Measurements from ENCODE around the gene SYN1. TPM values are rescaled to one million over a fixed set of nuclear protein-coding genes. Genes with fewer than 3 reads are reported as not detected.

Gene SYN1
- total RNA-seq, 1 experiment from 2014 or later: 11.7 TPM

- Mint-ChIP-seq H3K9me3 (peaks cover 54 to 70% of the 10 kb centered on the region in 2 experiments), H3K4me3 (no peak overlapping the region), H3K4me1 (peaks cover 0 to 4% of the 10 kb centered on the region in 2 experiments; a peak in 1 of 4 replicates), H3K27me3 (ENCODE audit: low read depth) (no peaks in the 10 kb centered on the region), H3K27ac (no peak overlapping the region), H3K36me3 (ENCODE audit: insufficient read depth in 1 of 3, low read depth in 3 of 3) (peaks cover 6 to 11% (median 7%) of the 10 kb centered on the region in 3 experiments; a peak in 6 of 7 replicates)
- no peak overlapping the region for H2AK5ac ChIP-seq (ENCODE audit: insufficient read length, low read length)
- no peak overlapping the region for H2BK20ac ChIP-seq (ENCODE audit: low read depth, low read length, poor library complexity, severe bottlenecking)
- H3K4me1 ChIP-seq (ENCODE audit: insufficient read depth, low read length): no peaks in the 10 kb centered on the region
- H3T11ph ChIP-seq (ENCODE audit: low read length): no peak overlapping the region
- H2BK120ac ChIP-seq (ENCODE audit: low read depth, low read length, poor library complexity, severe bottlenecking): no peak overlapping the region
- no peak overlapping the region for H2BK5ac ChIP-seq (ENCODE audit: insufficient read length, low read length)
- no peak overlapping the region for H3K4me2 ChIP-seq (ENCODE audit: insufficient read depth, insufficient read length, low read length)
- H3K27me3 ChIP-seq (ENCODE audit: insufficient read depth, low read length): no peaks in the 10 kb centered on the region
- H3K79me1 ChIP-seq (ENCODE audit: insufficient read depth, low read depth, low read length, poor library complexity, severe bottlenecking): no peaks in the 10 kb centered on the region
- H2AFZ ChIP-seq (ENCODE audit: low read length): no peak overlapping the region
- TF ChIP-seq, protein P1, sequence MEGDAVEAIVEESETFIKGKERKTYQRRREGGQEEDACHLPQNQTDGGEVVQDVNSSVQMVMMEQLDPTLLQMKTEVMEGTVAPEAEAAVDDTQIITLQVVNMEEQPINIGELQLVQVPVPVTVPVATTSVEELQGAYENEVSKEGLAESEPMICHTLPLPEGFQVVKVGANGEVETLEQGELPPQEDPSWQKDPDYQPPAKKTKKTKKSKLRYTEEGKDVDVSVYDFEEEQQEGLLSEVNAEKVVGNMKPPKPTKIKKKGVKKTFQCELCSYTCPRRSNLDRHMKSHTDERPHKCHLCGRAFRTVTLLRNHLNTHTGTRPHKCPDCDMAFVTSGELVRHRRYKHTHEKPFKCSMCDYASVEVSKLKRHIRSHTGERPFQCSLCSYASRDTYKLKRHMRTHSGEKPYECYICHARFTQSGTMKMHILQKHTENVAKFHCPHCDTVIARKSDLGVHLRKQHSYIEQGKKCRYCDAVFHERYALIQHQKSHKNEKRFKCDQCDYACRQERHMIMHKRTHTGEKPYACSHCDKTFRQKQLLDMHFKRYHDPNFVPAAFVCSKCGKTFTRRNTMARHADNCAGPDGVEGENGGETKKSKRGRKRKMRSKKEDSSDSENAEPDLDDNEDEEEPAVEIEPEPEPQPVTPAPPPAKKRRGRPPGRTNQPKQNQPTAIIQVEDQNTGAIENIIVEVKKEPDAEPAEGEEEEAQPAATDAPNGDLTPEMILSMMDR (conservative IDR thresholded peaks at IDR 0.05): no peak
- no peak overlapping the region for H2BK15ac ChIP-seq (ENCODE audit: low read depth, low read length)
- H3K9me3 ChIP-seq (ENCODE audit: control insufficient read depth, low read depth, low read length): peaks cover 48% of the 10 kb centered on the region
- no peak overlapping the region for H3K56ac ChIP-seq (ENCODE audit: insufficient read length, low read depth, low read length)
- H4K8ac ChIP-seq (replicated peaks; ENCODE audit: insufficient read length, low read depth, low read length): no peak overlapping the region
- no CpG with 5 or more reads among the region's 5 CpGs for WGBS (ENCODE audit: extremely low coverage, insufficient read length, low lambda C conversion rate)
- no peak overlapping the region for H4K5ac ChIP-seq (ENCODE audit: insufficient read length, low read depth, low read length)
- no peak overlapping the region for H3K18ac ChIP-seq (ENCODE audit: insufficient read length, low read depth, low read length)
- H3K4ac ChIP-seq (ENCODE audit: low read depth, low read length): no peak overlapping the region
- no peak overlapping the region for H4K91ac ChIP-seq (ENCODE audit: insufficient read length, low read depth, low read length)
- no peaks in the 10 kb centered on the region for H4K20me1 ChIP-seq (ENCODE audit: control insufficient read depth, insufficient read depth, insufficient read length)
- H3K79me2 ChIP-seq (ENCODE audit: insufficient read depth, low read length): no peaks in the 10 kb centered on the region
- H3K14ac ChIP-seq (ENCODE audit: insufficient read depth, low read length): no peak overlapping the region
- H3K9ac ChIP-seq (ENCODE audit: extremely low read depth, insufficient read length, low read length): no peak overlapping the region
- DNase-seq: no peak
- no peak overlapping the region for H2BK12ac ChIP-seq (ENCODE audit: insufficient read length, low read depth, low read length)
- no peak overlapping the region for H3K23ac ChIP-seq (ENCODE audit: insufficient read length, low read depth, low read length)
- no peaks in the 10 kb centered on the region for H3K23me2 ChIP-seq (ENCODE audit: insufficient read length, low read depth, low read length, poor library complexity, severe bottlenecking)
- H3K27ac ChIP-seq (ENCODE audit: insufficient read length, low read depth, low read length): no peak overlapping the region
These were observed 28.7 kb downstream of the SYN1 start for GRCh38 chrX:47590984-47591383.
